ENCODE results near the gene NPHS1.

- TF ChIP-seq CTCF (IDR thresholded peaks at IDR 0.05; ENCODE audit: poor library complexity, severe bottlenecking) (no peak), EZH2 (IDR thresholded peaks at IDR 0.05; ENCODE audit: borderline replicate concordance, insufficient read depth, low read length, poor library complexity, severe bottlenecking) (no peak), SMC3 (conservative IDR thresholded peaks at IDR 0.05; ENCODE audit: poor library complexity) (no peak), POLR2AphosphoS5 (IDR thresholded peaks at IDR 0.05) (no peak), EP300 (conservative IDR thresholded peaks at IDR 0.05; ENCODE audit: poor library complexity, severe bottlenecking) (no peak), MXI1 (conservative IDR thresholded peaks at IDR 0.05; ENCODE audit: poor library complexity, severe bottlenecking) (no peak), TAF1 (IDR thresholded peaks at IDR 0.05; ENCODE audit: low read depth) (no peak)
These were observed 44.3 kb upstream of the NPHS1 start for GRCh38 chr19:35896643-35897040.

All from neural cell (in vitro differentiated cells).